Activated naive CD8-positive, alpha-beta T cell treated with anti-CD3 and anti-CD28 coated beads, Interleukin-2, amount 50 U/mL, for 24 hours (primary cell): Measurements from ENCODE around the gene NEAT1.

ENCODE experiments used
- ATAC-seq: fragments of 150-1000 bp; cut with Tn5 transposase; one replicate; pipeline ENCODE4 v1.10.0; 2021
- DNase-seq: peaks from one replicate; pipeline ENCODE4 v3.0.0; 2021
- H3K27ac Mint-ChIP-seq: one replicate; pipeline ENCODE4 v1.8.0; 2021; ENCODE audit warnings: mild to moderate bottlenecking, mixed read lengths
- H3K27me3 Mint-ChIP-seq: one replicate; pipeline ENCODE4 v1.8.0; 2021; ENCODE audit warnings: mixed read lengths
- H3K36me3 Mint-ChIP-seq: one replicate; pipeline ENCODE4 v1.8.0; 2021; ENCODE audit warnings: low read depth, mixed read lengths
- H3K4me1 Mint-ChIP-seq: one replicate; pipeline ENCODE4 v1.8.0; 2021; ENCODE audit warnings: mixed read lengths
- H3K4me3 Mint-ChIP-seq: one replicate; pipeline ENCODE4 v1.8.0; 2021; ENCODE audit warnings: mild to moderate bottlenecking, moderate library complexity, mixed read lengths
- H3K9me3 Mint-ChIP-seq: one replicate; pipeline ENCODE4 v1.8.0; 2021; ENCODE audit warnings: mixed read lengths

The NEAT1 gene

GRCh38 chr11:65420979-65421793 is 1.4 kb upstream of the NEAT1 start:
- Mint-ChIP-seq H3K36me3 (peaks cover 38% of the 10 kb centered on the region), H3K4me1 (peaks cover 71% of the 10 kb centered on the region), H3K27ac (peak overlapping the region; percentile 97), H3K4me3 (peak overlapping the region; percentile 100), H3K27me3 (peaks cover 7% of the 10 kb centered on the region), H3K9me3 (no peaks in the 10 kb centered on the region)
- DNase-seq (peak; percentile 88), ATAC-seq (peak; percentile 55)

- peak; percentile 0 for ATAC-seq
- Mint-ChIP-seq H3K36me3 (peaks cover 47% of the 10 kb centered on the region), H3K4me1 (peaks cover 71% of the 10 kb centered on the region), H3K9me3 (no peaks in the 10 kb centered on the region), H3K27me3 (peaks cover 7% of the 10 kb centered on the region), H3K4me3 (peak overlapping the region; percentile 100), H3K27ac (peak overlapping the region; percentile 97)
- peak; percentile 98 for DNase-seq
Observed at GRCh38 chr11:65421794-65422632, 585 bp upstream of the NEAT1 start.

GRCh38 chr11:65423516-65424204 is 1.1 kb downstream of the NEAT1 start:
- ATAC-seq = no peak
- Mint-ChIP-seq H3K36me3 (peaks cover 55% of the 10 kb centered on the region), H3K4me1 (peaks cover 74% of the 10 kb centered on the region), H3K27ac (peak overlapping the region; percentile 97), H3K27me3 (peaks cover 7% of the 10 kb centered on the region), H3K9me3 (no peaks in the 10 kb centered on the region), H3K4me3 (peak overlapping the region; percentile 100)
- DNase-seq = no peak

- peak; percentile 74 for DNase-seq
- Mint-ChIP-seq H3K4me3 (peak overlapping the region; percentile 100), H3K4me1 (peaks cover 76% of the 10 kb centered on the region), H3K27me3 (peaks cover 7% of the 10 kb centered on the region), H3K9me3 (no peaks in the 10 kb centered on the region), H3K27ac (peak overlapping the region; percentile 97), H3K36me3 (peaks cover 56% of the 10 kb centered on the region)
- ATAC-seq = no peak
Observed at GRCh38 chr11:65424205-65425104, 1.9 kb downstream of the NEAT1 start.

- H3K27me3 Mint-ChIP-seq = peaks cover 7% of the 10 kb centered on the region
- H3K9me3 Mint-ChIP-seq = no peaks in the 10 kb centered on the region
- peak; percentile 30 for ATAC-seq
- H3K4me1 Mint-ChIP-seq = peaks cover 78% of the 10 kb centered on the region
- peak; percentile 72 for DNase-seq
- H3K4me3 Mint-ChIP-seq = peak overlapping the region; percentile 100
- peaks cover 56% of the 10 kb centered on the region for H3K36me3 Mint-ChIP-seq
- H3K27ac Mint-ChIP-seq = peak overlapping the region; percentile 97
Observed at GRCh38 chr11:65425105-65425970, 2.7 kb downstream of the NEAT1 start.

GRCh38 chr11:65425971-65426838 is 3.6 kb downstream of the NEAT1 start:
- ATAC-seq (peak; percentile 37), DNase-seq (no peak)

GRCh38 chr11:65426839-65427690 is 4.5 kb downstream of the NEAT1 start:
- DNase-seq (peak; percentile 54), ATAC-seq (no peak)
- H3K27me3 Mint-ChIP-seq = peaks cover 7% of the 10 kb centered on the region

More at GRCh38 chr11:65425971-65426838, 3.6 kb downstream of the NEAT1 start:
- Mint-ChIP-seq H3K4me3 (peak overlapping the region; percentile 100), H3K36me3 (peaks cover 59% of the 10 kb centered on the region), H3K27me3 (peaks cover 7% of the 10 kb centered on the region), H3K9me3 (no peaks in the 10 kb centered on the region), H3K4me1 (peaks cover 78% of the 10 kb centered on the region), H3K27ac (peak overlapping the region; percentile 97)

GRCh38 chr11:65427691-65428577 is 5.3 kb downstream of the NEAT1 start:
- Mint-ChIP-seq H3K9me3 (no peaks in the 10 kb centered on the region), H3K36me3 (peaks cover 60% of the 10 kb centered on the region), H3K4me1 (peaks cover 83% of the 10 kb centered on the region), H3K4me3 (peak overlapping the region; percentile 100), H3K27me3 (peaks cover 1% of the 10 kb centered on the region), H3K27ac (peak overlapping the region; percentile 97)
- peak; percentile 52 for DNase-seq
- ATAC-seq = peak; percentile 16

More at GRCh38 chr11:65426839-65427690, 4.5 kb downstream of the NEAT1 start:
- Mint-ChIP-seq H3K4me1 (peaks cover 80% of the 10 kb centered on the region), H3K27ac (peak overlapping the region; percentile 97), H3K36me3 (peaks cover 59% of the 10 kb centered on the region), H3K9me3 (no peaks in the 10 kb centered on the region), H3K4me3 (peak overlapping the region; percentile 100)

- Mint-ChIP-seq H3K27ac (peak overlapping the region; percentile 97), H3K36me3 (peaks cover 55% of the 10 kb centered on the region), H3K4me3 (peak overlapping the region; percentile 100), H3K27me3 (no peaks in the 10 kb centered on the region), H3K9me3 (no peaks in the 10 kb centered on the region), H3K4me1 (peaks cover 87% of the 10 kb centered on the region)
- ATAC-seq (no peak), DNase-seq (no peak)
Observed at GRCh38 chr11:65428578-65429067, 6.0 kb downstream of the NEAT1 start.

GRCh38 chr11:65429068-65429681 is 6.6 kb downstream of the NEAT1 start:
- Mint-ChIP-seq H3K27ac (peak overlapping the region; percentile 97), H3K27me3 (no peaks in the 10 kb centered on the region), H3K4me1 (peaks cover 92% of the 10 kb centered on the region), H3K4me3 (peak overlapping the region; percentile 100), H3K9me3 (no peaks in the 10 kb centered on the region), H3K36me3 (peaks cover 53% of the 10 kb centered on the region)
- ATAC-seq (no peak), DNase-seq (no peak)
